Activated T-cell treated with anti-CD3 and anti-CD28 coated beads, Interleukin-2, amount 50 U/mL, for 72 hours (primary cell): ENCODE measurements around the gene TGFB2. TPM values are rescaled to one million over a fixed set of nuclear protein-coding genes. Genes with fewer than 3 reads are reported as not detected.

Experiments used
- ATAC-seq, 2 donors: fragments of 150-1000 bp; cut with Tn5 transposase; replicated peaks in 1 of 2; 2 replicates each; pipeline ENCODE4 v1.10.0; 2021; ENCODE audit warnings: moderate library complexity in 2 of 2, mild to moderate bottlenecking in 1 of 2
- DNase-seq, 2 donors: peaks; one replicate each; pipeline ENCODE4 v3.0.0; 2021 to 2022; ENCODE audit warnings: mixed read lengths in 1 of 2
- H3K27ac Mint-ChIP-seq: one replicate; pipeline ENCODE4 v1.8.0; 2022; ENCODE audit warnings: mild to moderate bottlenecking, moderate library complexity, mixed read lengths
- H3K27me3 Mint-ChIP-seq: one replicate; pipeline ENCODE4 v1.8.0; 2022; ENCODE audit warnings: low read depth, mixed read lengths
- H3K36me3 Mint-ChIP-seq, 2 donors: one replicate each; pipeline ENCODE4 v1.8.0; 2022; ENCODE audit warnings: mixed read lengths in 2 of 2, mild to moderate bottlenecking in 1 of 2; ENCODE audit not compliant: insufficient read depth in 2 of 2
- H3K4me1 Mint-ChIP-seq: one replicate; pipeline ENCODE4 v1.8.0; 2022; ENCODE audit warnings: low read depth, mixed read lengths
- H3K4me3 Mint-ChIP-seq, 2 donors: one replicate each; pipeline ENCODE4 v1.8.0; 2022; ENCODE audit warnings: mild to moderate bottlenecking in 2 of 2, mixed read lengths in 2 of 2, moderate library complexity in 2 of 2
- H3K9me3 Mint-ChIP-seq, 2 donors: one replicate each; pipeline ENCODE4 v1.8.0; 2022; ENCODE audit warnings: mixed read lengths in 2 of 2
- total RNA-seq, 2 donors: library from RNA; stranded (reverse); gene quantifications; one replicate each; pipeline ENCODE4 v1.2.3, GENCODE V29; 2022

TGFB2 gene
- total RNA-seq, 2 donors from 2014 or later = not detected

GRCh38 chr1:218459450-218459849 lies 114.3 kb downstream of the TGFB2 start:
- Mint-ChIP-seq H3K4me3 (no peak overlapping the region), H3K4me1 (no peaks in the 10 kb centered on the region), H3K9me3 (no peaks in the 10 kb centered on the region), H3K27ac (no peak overlapping the region), H3K36me3 (no peaks in the 10 kb centered on the region), H3K27me3 (no peaks in the 10 kb centered on the region)
- ATAC-seq (no peak), DNase-seq (no peak)

GRCh38 chr1:218459878-218460711 lies 115.0 kb downstream of the TGFB2 start:
- H3K9me3 Mint-ChIP-seq = no peaks in the 10 kb centered on the region
- no peaks in the 10 kb centered on the region for H3K27me3 Mint-ChIP-seq

GRCh38 chr1:218461351-218461750 lies 116.2 kb downstream of the TGFB2 start:
- DNase-seq (no peak), ATAC-seq (no peak)
- H3K36me3 Mint-ChIP-seq = no peaks in the 10 kb centered on the region

More at GRCh38 chr1:218459878-218460711, 115.0 kb downstream of the TGFB2 start:
- Mint-ChIP-seq H3K27ac (no peak overlapping the region), H3K36me3 (no peaks in the 10 kb centered on the region), H3K4me1 (no peaks in the 10 kb centered on the region), H3K4me3 (no peak overlapping the region)
- no peak for ATAC-seq
- no peak for DNase-seq

GRCh38 chr1:218462116-218462515 lies 117.0 kb downstream of the TGFB2 start:
- DNase-seq (no peak), ATAC-seq (no peak)
- peaks cover 11% of the 10 kb centered on the region for H3K27me3 Mint-ChIP-seq
- no peak overlapping the region for H3K27ac Mint-ChIP-seq
- H3K9me3 Mint-ChIP-seq = no peaks in the 10 kb centered on the region
- no peaks in the 10 kb centered on the region for H3K4me1 Mint-ChIP-seq
- H3K36me3 Mint-ChIP-seq = no peaks in the 10 kb centered on the region
- H3K4me3 Mint-ChIP-seq = no peak overlapping the region

More at GRCh38 chr1:218461351-218461750, 116.2 kb downstream of the TGFB2 start:
- Mint-ChIP-seq H3K4me3 (no peak overlapping the region), H3K4me1 (no peaks in the 10 kb centered on the region), H3K9me3 (no peaks in the 10 kb centered on the region), H3K27ac (no peak overlapping the region), H3K27me3 (peaks cover 3% of the 10 kb centered on the region)

- H3K27ac Mint-ChIP-seq = no peak overlapping the region
- no peaks in the 10 kb centered on the region for H3K4me1 Mint-ChIP-seq
- H3K36me3 Mint-ChIP-seq = no peaks in the 10 kb centered on the region
- no peak for ATAC-seq
- no peak overlapping the region for H3K4me3 Mint-ChIP-seq
- H3K27me3 Mint-ChIP-seq = peaks cover 11% of the 10 kb centered on the region
- peaks cover 0 to 1% of the 10 kb centered on the region in 2 donors for H3K9me3 Mint-ChIP-seq
- no peak for DNase-seq
These were observed 117.5 kb downstream of the TGFB2 start for GRCh38 chr1:218462587-218462986.

- H3K27me3 Mint-ChIP-seq = peaks cover 11% of the 10 kb centered on the region
- H3K36me3 Mint-ChIP-seq = no peaks in the 10 kb centered on the region
- ATAC-seq (no peak), DNase-seq (no peak)
- H3K27ac Mint-ChIP-seq = no peak overlapping the region
- peaks cover 0 to 1% of the 10 kb centered on the region in 2 donors for H3K9me3 Mint-ChIP-seq
- H3K4me1 Mint-ChIP-seq = no peaks in the 10 kb centered on the region
- H3K4me3 Mint-ChIP-seq = no peak overlapping the region
These were observed 118.3 kb downstream of the TGFB2 start for GRCh38 chr1:218463194-218464156.

GRCh38 chr1:218464871-218465270 lies 119.7 kb downstream of the TGFB2 start:
- Mint-ChIP-seq H3K36me3 (no peaks in the 10 kb centered on the region), H3K4me1 (no peaks in the 10 kb centered on the region), H3K9me3 (peaks cover 0 to 1% of the 10 kb centered on the region in 2 donors), H3K27me3 (peaks cover 11% of the 10 kb centered on the region), H3K27ac (no peak overlapping the region), H3K4me3 (no peak overlapping the region)
- DNase-seq (no peak), ATAC-seq (no peak)

GRCh38 chr1:218466341-218467010 lies 121.3 kb downstream of the TGFB2 start:
- peaks cover 0 to 1% of the 10 kb centered on the region in 2 donors for H3K9me3 Mint-ChIP-seq
- no peak overlapping the region for H3K4me3 Mint-ChIP-seq
- DNase-seq (no peak), ATAC-seq (no peak)
- no peaks in the 10 kb centered on the region for H3K36me3 Mint-ChIP-seq
- no peak overlapping the region for H3K27ac Mint-ChIP-seq
- no peaks in the 10 kb centered on the region for H3K4me1 Mint-ChIP-seq
- peaks cover 11% of the 10 kb centered on the region for H3K27me3 Mint-ChIP-seq

GRCh38 chr1:218467101-218468072 lies 122.3 kb downstream of the TGFB2 start:
- Mint-ChIP-seq H3K36me3 (no peaks in the 10 kb centered on the region), H3K4me1 (no peaks in the 10 kb centered on the region), H3K9me3 (peaks cover 0 to 1% of the 10 kb centered on the region in 2 donors), H3K27ac (no peak overlapping the region), H3K27me3 (peaks cover 11% of the 10 kb centered on the region), H3K4me3 (no peak overlapping the region)
- no peak for ATAC-seq
- DNase-seq = no peak

- Mint-ChIP-seq H3K4me1 (peaks cover 7% of the 10 kb centered on the region), H3K4me3 (no peak overlapping the region), H3K27me3 (peaks cover 11% of the 10 kb centered on the region), H3K9me3 (peaks cover 0 to 1% of the 10 kb centered on the region in 2 donors), H3K27ac (no peak overlapping the region), H3K36me3 (no peaks in the 10 kb centered on the region)
- no peak for DNase-seq
- ATAC-seq = no peak
These were observed 123.6 kb downstream of the TGFB2 start for GRCh38 chr1:218468711-218469110.

GRCh38 chr1:218472885-218473284 lies 127.7 kb downstream of the TGFB2 start:
- DNase-seq (no peak), ATAC-seq (no peak)
- Mint-ChIP-seq H3K9me3 (peaks cover 0 to 1% of the 10 kb centered on the region in 2 donors), H3K4me1 (peaks cover 14% of the 10 kb centered on the region), H3K4me3 (no peak overlapping the region), H3K36me3 (no peaks in the 10 kb centered on the region), H3K27me3 (peaks cover 14% of the 10 kb centered on the region), H3K27ac (no peak overlapping the region)

- ATAC-seq (peak in 1 of 2 donors; percentile 15), DNase-seq (no peak)
- peaks cover 0 to 1% of the 10 kb centered on the region in 2 donors for H3K9me3 Mint-ChIP-seq
- peaks cover 14% of the 10 kb centered on the region for H3K4me1 Mint-ChIP-seq
- no peaks in the 10 kb centered on the region for H3K36me3 Mint-ChIP-seq
- H3K4me3 Mint-ChIP-seq = no peak overlapping the region
- peaks cover 14% of the 10 kb centered on the region for H3K27me3 Mint-ChIP-seq
- no peak overlapping the region for H3K27ac Mint-ChIP-seq
These were observed 128.4 kb downstream of the TGFB2 start for GRCh38 chr1:218473522-218473921.
